Measurements from ENCODE around the gene SORL1.

- TF ChIP-seq EZH2 (IDR thresholded peaks at IDR 0.05) = no peak
- no peak for TF ChIP-seq CTCF (IDR thresholded peaks at IDR 0.05)
Measured at GRCh38 chr11:121583825-121584224, 131.7 kb downstream of the SORL1 start.
